H1 (cell line): ENCODE measurements around the gene FRMPD1.

Source experiments
- ASH2L ChIP-seq: fragments of 200-600, 300-600 bp; sonication (generic); IDR thresholded peaks from one replicate; pipeline ENCODE4 v1.7.1; 2017; ENCODE audit warnings: low read length
- CBX8 ChIP-seq: fragments of 300-800, 300-1000 bp; sonication (generic); IDR thresholded peaks from 2 replicates; pipeline ENCODE4 v1.7.1; 2016; ENCODE audit warnings: low read depth, low read length, borderline replicate concordance
- CEBPB ChIP-seq: IDR thresholded peaks from 2 replicates; pipeline ENCODE4 v1.6.1; 2012; ENCODE audit warnings: low read depth, low read length
- CHD2 ChIP-seq: IDR thresholded peaks from 2 replicates; pipeline ENCODE4 v1.6.1; 2012; ENCODE audit warnings: low read length, improper control_type of control experiment
- EP300 ChIP-seq, 2 experiments: IDR thresholded peaks; 1 replicate in 1 of 2; 2 replicates in 1 of 2; pipeline ENCODE4 v1.6.1; 2011 to 2012; ENCODE audit warnings: low read depth in 2 of 2, low read length in 2 of 2, mild to moderate bottlenecking in 2 of 2, borderline replicate concordance in 1 of 2, inconsistent platforms in 1 of 2, moderate library complexity in 1 of 2
- HDAC6 ChIP-seq: IDR thresholded peaks from one replicate; pipeline ENCODE4 v1.7.1; 2012; ENCODE audit warnings: low read depth, mild to moderate bottlenecking, inconsistent platforms, low read length, moderate library complexity
- RAD21 ChIP-seq, 2 experiments: IDR thresholded peaks in 1 of 2; conservative IDR thresholded peaks in 1 of 2; 2 replicates each; pipeline ENCODE4 v1.6.1; 2011; ENCODE audit warnings: low read depth in 2 of 2, low read length in 2 of 2, improper control_type of control experiment in 1 of 2, inconsistent platforms in 1 of 2, mild to moderate bottlenecking in 1 of 2, moderate library complexity in 1 of 2
- SP1 ChIP-seq: IDR thresholded peaks from 2 replicates; pipeline ENCODE4 v1.6.1; 2011; ENCODE audit warnings: low read depth, low read length
- TF ChIP-seq, protein P1 (sequence below), 3 experiments: IDR thresholded peaks; 1 replicate in 2 of 3; 2 replicates in 1 of 3; pipeline versions ENCODE4 v1.5.1 to v1.6.1; 2011; ENCODE audit warnings: low read length in 3 of 3, mild to moderate bottlenecking in 3 of 3, inconsistent platforms in 2 of 3, low read depth in 1 of 3, moderate library complexity in 1 of 3; ENCODE audit not compliant: insufficient read depth in 1 of 3; ENCODE audit errors: control extremely low read depth in 1 of 3

GRCh38 chr9:37745970-37746369 is 95.2 kb downstream of the FRMPD1 start:
- TF ChIP-seq HDAC6: no peak
- TF ChIP-seq EP300 (IDR thresholded peaks at IDR 0.05; ENCODE audit: borderline replicate concordance in 1 of 2, low read depth in 2 of 2, low read length in 2 of 2): no peak
- TF ChIP-seq, protein P1, sequence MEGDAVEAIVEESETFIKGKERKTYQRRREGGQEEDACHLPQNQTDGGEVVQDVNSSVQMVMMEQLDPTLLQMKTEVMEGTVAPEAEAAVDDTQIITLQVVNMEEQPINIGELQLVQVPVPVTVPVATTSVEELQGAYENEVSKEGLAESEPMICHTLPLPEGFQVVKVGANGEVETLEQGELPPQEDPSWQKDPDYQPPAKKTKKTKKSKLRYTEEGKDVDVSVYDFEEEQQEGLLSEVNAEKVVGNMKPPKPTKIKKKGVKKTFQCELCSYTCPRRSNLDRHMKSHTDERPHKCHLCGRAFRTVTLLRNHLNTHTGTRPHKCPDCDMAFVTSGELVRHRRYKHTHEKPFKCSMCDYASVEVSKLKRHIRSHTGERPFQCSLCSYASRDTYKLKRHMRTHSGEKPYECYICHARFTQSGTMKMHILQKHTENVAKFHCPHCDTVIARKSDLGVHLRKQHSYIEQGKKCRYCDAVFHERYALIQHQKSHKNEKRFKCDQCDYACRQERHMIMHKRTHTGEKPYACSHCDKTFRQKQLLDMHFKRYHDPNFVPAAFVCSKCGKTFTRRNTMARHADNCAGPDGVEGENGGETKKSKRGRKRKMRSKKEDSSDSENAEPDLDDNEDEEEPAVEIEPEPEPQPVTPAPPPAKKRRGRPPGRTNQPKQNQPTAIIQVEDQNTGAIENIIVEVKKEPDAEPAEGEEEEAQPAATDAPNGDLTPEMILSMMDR (IDR thresholded peaks at IDR 0.05; ENCODE audit: control extremely low read depth in 1 of 3, insufficient read depth in 1 of 3, low read depth in 1 of 3, low read length in 3 of 3): no peak
- TF ChIP-seq CHD2: no peak
- no peak for TF ChIP-seq CBX8
- TF ChIP-seq CEBPB: no peak
- TF ChIP-seq RAD21 (IDR thresholded peaks at IDR 0.05 in 1 of 2, conservative IDR thresholded peaks at IDR 0.05 in 1 of 2; ENCODE audit: low read depth in 2 of 2, low read length in 2 of 2): no peak
- no peak for TF ChIP-seq ASH2L
- no peak for TF ChIP-seq SP1
